Activated CD8-positive, alpha-beta memory T cell treated with anti-CD3 and anti-CD28 coated beads for 48 hours (primary cell): ENCODE measurements around the gene IL1RAPL2.
"Not testable (repeated sequence)": the region's sequence is repeated elsewhere in the genome, so short reads cannot be mapped to it uniquely, and the experiment has no call there.

Experiments
- DNase-seq, 3 experiments: peaks; one replicate each; pipeline ENCODE4 v3.0.0-alpha.2; 2020; ENCODE audit warnings: low read depth in 2 of 3, low spot score in 2 of 3

IL1RAPL2 gene

GRCh38 chrX:105006996-105007395 is 441.0 kb downstream of the IL1RAPL2 start:
- no peak for DNase-seq

GRCh38 chrX:105013719-105014118 is 447.7 kb downstream of the IL1RAPL2 start:
- no peak for DNase-seq

- no peak for DNase-seq
These were observed 451.6 kb downstream of the IL1RAPL2 start for GRCh38 chrX:105017641-105018040.

GRCh38 chrX:105018865-105019264 is 452.9 kb downstream of the IL1RAPL2 start:
- no peak for DNase-seq

GRCh38 chrX:105028962-105029361 is 463.0 kb downstream of the IL1RAPL2 start:
- DNase-seq, result not testable (repeated sequence)

- no peak for DNase-seq
These were observed 472.8 kb downstream of the IL1RAPL2 start for GRCh38 chrX:105038672-105039328.

GRCh38 chrX:105050921-105051320 is 484.9 kb downstream of the IL1RAPL2 start:
- no peak for DNase-seq

GRCh38 chrX:105051364-105051763 is 485.4 kb downstream of the IL1RAPL2 start:
- no peak for DNase-seq

- DNase-seq, result no peak
These were observed 486.9 kb downstream of the IL1RAPL2 start for GRCh38 chrX:105052926-105053325.

GRCh38 chrX:105063743-105064142 is 497.7 kb downstream of the IL1RAPL2 start:
- DNase-seq, result no peak

GRCh38 chrX:105098201-105098600 is 532.2 kb downstream of the IL1RAPL2 start:
- no peak for DNase-seq

- DNase-seq, result no peak
These were observed 532.8 kb downstream of the IL1RAPL2 start for GRCh38 chrX:105098812-105099211.

GRCh38 chrX:105101378-105101777 is 535.4 kb downstream of the IL1RAPL2 start:
- no peak for DNase-seq

GRCh38 chrX:105109936-105110335 is 543.9 kb downstream of the IL1RAPL2 start:
- DNase-seq, result no peak

GRCh38 chrX:105114554-105115130 is 548.6 kb downstream of the IL1RAPL2 start:
- DNase-seq, result no peak

- not testable (repeated sequence) for DNase-seq
These were observed 549.8 kb downstream of the IL1RAPL2 start for GRCh38 chrX:105115596-105116320.

GRCh38 chrX:105116486-105116885 is 550.5 kb downstream of the IL1RAPL2 start:
- DNase-seq, result no peak

GRCh38 chrX:105117621-105118020 is 551.6 kb downstream of the IL1RAPL2 start:
- DNase-seq, result no peak

- DNase-seq, result no peak
These were observed 554.5 kb downstream of the IL1RAPL2 start for GRCh38 chrX:105120463-105120862.

GRCh38 chrX:105121186-105121585 is 555.2 kb downstream of the IL1RAPL2 start:
- no peak for DNase-seq

GRCh38 chrX:105126201-105126600 is 560.2 kb downstream of the IL1RAPL2 start:
- DNase-seq, result no peak

GRCh38 chrX:105134273-105134672 is 568.3 kb downstream of the IL1RAPL2 start:
- DNase-seq, result no peak
